Neuronal stem cell (in vitro differentiated cells): ENCODE results near the gene SSBP2.

Experiments
- DNase-seq: peaks from one replicate; pipeline ENCODE4 v3.0.0-alpha.2; 2013; ENCODE audit warnings: low spot score
- H2AFZ ChIP-seq: one replicate; pipeline ENCODE4 v1.6.1; 2013; ENCODE audit warnings: mild to moderate bottlenecking, low read length, inconsistent platforms
- H2AK5ac ChIP-seq: 2 replicates; pipeline ENCODE4 v1.6.1; 2013; ENCODE audit warnings: low read depth, mild to moderate bottlenecking, inconsistent platforms, low read length, moderate library complexity, mixed read lengths
- H2BK120ac ChIP-seq: 2 replicates; pipeline ENCODE4 v1.6.1; 2013; ENCODE audit warnings: low read depth, mild to moderate bottlenecking, inconsistent platforms, low read length, moderate library complexity, mixed read lengths
- H2BK12ac ChIP-seq: one replicate; pipeline ENCODE4 v1.6.1; 2013; ENCODE audit warnings: low read length, inconsistent platforms
- H2BK15ac ChIP-seq: 2 replicates; pipeline ENCODE4 v1.6.1; 2013; ENCODE audit warnings: mild to moderate bottlenecking, low read length, inconsistent platforms, mixed read lengths
- H2BK5ac ChIP-seq: one replicate; pipeline ENCODE4 v1.6.1; 2013; ENCODE audit warnings: inconsistent platforms, mild to moderate bottlenecking, low read length, moderate library complexity
- H3K14ac ChIP-seq: one replicate; pipeline ENCODE4 v1.6.1; 2013; ENCODE audit warnings: low read length, inconsistent platforms
- H3K18ac ChIP-seq: 2 replicates; pipeline ENCODE4 v1.6.1; 2013; ENCODE audit warnings: low read length, inconsistent platforms
- H3K23ac ChIP-seq: 2 replicates; pipeline ENCODE4 v1.6.1; 2013; ENCODE audit warnings: low read depth, mild to moderate bottlenecking, mixed read lengths, low read length, inconsistent platforms; ENCODE audit not compliant: poor library complexity
- H3K27ac ChIP-seq: replicated peaks from 3 replicates; pipeline ENCODE4 v1.5.1; 2013; ENCODE audit warnings: low read length, inconsistent platforms
- H3K27me3 ChIP-seq, 3 experiments: 2 replicates each; pipeline ENCODE4 v1.6.1; 2013; ENCODE audit warnings: low read length in 3 of 3, mild to moderate bottlenecking in 2 of 3, inconsistent platforms in 1 of 3, low read depth in 1 of 3, mixed read lengths in 1 of 3, moderate library complexity in 1 of 3; ENCODE audit not compliant: control insufficient read depth in 3 of 3, insufficient read depth in 3 of 3
- H3K36me3 ChIP-seq, 2 donors: replicated peaks in 1 of 2; 2 replicates each; pipeline ENCODE4 v1.6.1; 2013; ENCODE audit warnings: low read length in 2 of 2; ENCODE audit not compliant: control insufficient read depth in 2 of 2, insufficient read depth in 2 of 2
- H3K4ac ChIP-seq: 2 replicates; pipeline ENCODE4 v1.6.1; 2013; ENCODE audit warnings: inconsistent platforms, mild to moderate bottlenecking, low read length, moderate library complexity
- H3K4me1 ChIP-seq, 2 donors: 1 replicate in 1 of 2; 2 replicates in 1 of 2; pipeline ENCODE4 v1.6.1; 2013; ENCODE audit warnings: low read length in 2 of 2, low read depth in 1 of 2; ENCODE audit not compliant: control insufficient read depth in 2 of 2, insufficient read depth in 1 of 2
- H3K4me2 ChIP-seq: one replicate; pipeline ENCODE4 v1.6.1; 2013; ENCODE audit warnings: mild to moderate bottlenecking, low read length, inconsistent platforms; ENCODE audit not compliant: insufficient read depth, poor library complexity, severe bottlenecking
- H3K4me3 ChIP-seq, 2 donors: 2 replicates each; pipeline ENCODE4 v1.5.1; 2013; ENCODE audit warnings: low read length in 2 of 2, mild to moderate bottlenecking in 2 of 2, inconsistent platforms in 1 of 2, moderate library complexity in 1 of 2
- H3K79me1 ChIP-seq: one replicate; pipeline ENCODE4 v1.6.1; 2013; ENCODE audit warnings: low read depth, mild to moderate bottlenecking, inconsistent platforms, low read length, moderate library complexity
- H3K9ac ChIP-seq: one replicate; pipeline ENCODE4 v1.6.1; 2013; ENCODE audit warnings: mild to moderate bottlenecking, low read depth, low read length, inconsistent platforms; ENCODE audit not compliant: poor library complexity
- H3K9me3 ChIP-seq, 2 donors: replicated peaks in 1 of 2; 2 replicates each; pipeline versions ENCODE3 to v1.6.1; 2013; ENCODE audit warnings: low read length in 2 of 2, mild to moderate bottlenecking in 2 of 2, inconsistent platforms in 1 of 2, low read depth in 1 of 2, mixed read lengths in 1 of 2, moderate library complexity in 1 of 2; ENCODE audit not compliant: control insufficient read depth in 2 of 2, insufficient read depth in 1 of 2
- H4K8ac ChIP-seq: one replicate; pipeline ENCODE4 v1.6.1; 2013; ENCODE audit warnings: low read depth, mild to moderate bottlenecking, inconsistent platforms, low read length, moderate library complexity
- H4K91ac ChIP-seq: one replicate; pipeline ENCODE4 v1.6.1; 2013; ENCODE audit warnings: low read length, low read depth, mild to moderate bottlenecking, inconsistent platforms; ENCODE audit not compliant: poor library complexity
- WGBS, 2 donors: extraction: QIAGEN DNeasy Blood & Tissue Kit; methylation state at CpG; one replicate each; pipeline ENCODE4 v1.1.7; 2013; ENCODE audit warnings: missing lambda C conversion rate in 2 of 2, mixed read lengths in 1 of 2; ENCODE audit not compliant: insufficient read length in 2 of 2, insufficient replicate concordance in 1 of 2; ENCODE audit errors: extremely low coverage in 2 of 2; 5-methylcytosine and 5-hydroxymethylcytosine counted together

Gene SSBP2

DNA sequence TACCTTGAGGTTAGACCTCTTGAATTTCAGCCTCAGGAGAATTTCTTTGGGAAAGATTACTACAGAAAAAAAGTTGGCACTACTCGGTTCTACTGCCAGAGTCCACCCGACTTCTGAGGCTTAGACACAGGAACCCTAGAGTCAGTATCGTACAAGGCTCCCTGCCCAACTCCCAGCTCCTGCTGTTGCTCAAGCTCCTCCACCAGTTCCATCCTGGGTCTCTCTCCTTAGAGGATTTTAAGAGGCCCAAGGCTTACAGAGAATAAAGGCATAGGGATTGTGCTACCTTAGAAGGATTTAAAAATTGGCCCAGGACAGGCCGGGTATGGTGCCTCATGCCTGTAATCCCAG is 29.0 kb upstream of the SSBP2 start:
- Histone ChIP-seq H3K27me3 (no peaks in the 10 kb centered on the region), H3K9me3 (no peaks in the 10 kb centered on the region), H2BK12ac (no peak overlapping the region), H2AK5ac (no peak overlapping the region), H4K8ac (no peak overlapping the region), H3K4ac (no peak overlapping the region), H2AFZ (peak overlapping the region; percentile 83), H3K27ac (no peak overlapping the region), H3K23ac (no peak overlapping the region), H3K9ac (no peak overlapping the region), H3K4me3 (no peak overlapping the region), H3K36me3 (no peaks in the 10 kb centered on the region), H3K18ac (no peak overlapping the region), H4K91ac (no peak overlapping the region), H3K14ac (no peak overlapping the region), H2BK120ac (no peak overlapping the region), H3K4me1 (peaks cover 0 to 11% of the 10 kb centered on the region in 2 donors), H3K79me1 (no peaks in the 10 kb centered on the region), H2BK5ac (no peak overlapping the region), H2BK15ac (no peak overlapping the region), H3K4me2 (no peak overlapping the region)
- WGBS, 2 donors: no CpG with 5 or more reads among the region's 4 CpGs
- DNase-seq: no peak

DNA sequence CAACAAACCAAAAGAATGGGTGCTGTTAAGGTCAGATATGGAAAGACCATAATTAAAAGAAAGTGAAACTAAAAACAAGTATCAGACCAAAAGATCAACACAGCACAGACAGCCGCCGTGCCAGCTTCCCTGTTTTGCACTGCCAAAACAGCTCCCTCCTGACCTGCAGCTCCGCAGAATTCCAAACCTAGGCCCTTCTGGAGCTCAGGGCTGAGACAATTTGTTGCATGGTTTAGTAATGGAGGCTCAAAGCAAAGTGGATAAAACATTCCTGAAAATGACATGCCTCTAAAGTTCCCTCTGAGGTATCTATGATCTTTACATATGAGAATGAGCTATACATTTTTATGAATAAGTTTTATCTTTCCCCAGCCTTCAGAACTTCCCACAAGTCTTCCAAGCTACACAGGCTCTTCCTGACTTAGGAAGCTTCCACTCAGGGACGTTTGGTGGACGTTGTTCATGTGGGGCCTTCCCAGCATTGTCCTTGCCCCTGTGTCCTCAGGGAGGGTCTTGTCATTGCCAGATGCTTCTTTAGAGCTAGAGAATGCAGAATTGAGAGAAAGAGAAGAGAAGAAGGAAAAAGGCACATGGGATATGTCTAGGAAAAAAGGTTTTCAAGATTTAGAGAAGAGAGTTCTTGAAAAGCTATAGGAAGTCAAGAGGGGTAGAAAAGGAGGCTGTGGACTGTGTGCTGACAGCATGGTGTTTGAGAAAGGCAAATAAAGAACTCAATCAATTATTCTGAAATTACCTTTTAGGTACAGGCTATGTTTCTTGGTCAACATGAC is 28.4 kb upstream of the SSBP2 start:
- Histone ChIP-seq H3K14ac (no peak overlapping the region), H4K8ac (no peak overlapping the region), H2BK120ac (no peak overlapping the region), H4K91ac (no peak overlapping the region), H3K4me3 (no peak overlapping the region), H3K4me1 (peaks cover 0 to 11% of the 10 kb centered on the region in 2 donors), H2AFZ (peak overlapping the region; percentile 83), H3K9me3 (no peaks in the 10 kb centered on the region), H3K18ac (no peak overlapping the region), H2BK5ac (no peak overlapping the region), H3K36me3 (no peaks in the 10 kb centered on the region), H3K79me1 (no peaks in the 10 kb centered on the region), H3K9ac (no peak overlapping the region), H2BK12ac (no peak overlapping the region), H3K27me3 (no peaks in the 10 kb centered on the region), H2BK15ac (no peak overlapping the region), H3K4me2 (no peak overlapping the region), H3K27ac (no peak overlapping the region), H3K23ac (no peak overlapping the region), H2AK5ac (no peak overlapping the region), H3K4ac (no peak overlapping the region)
- WGBS, 2 donors: no CpG with 5 or more reads among the region's 5 CpGs
- no peak for DNase-seq

DNA sequence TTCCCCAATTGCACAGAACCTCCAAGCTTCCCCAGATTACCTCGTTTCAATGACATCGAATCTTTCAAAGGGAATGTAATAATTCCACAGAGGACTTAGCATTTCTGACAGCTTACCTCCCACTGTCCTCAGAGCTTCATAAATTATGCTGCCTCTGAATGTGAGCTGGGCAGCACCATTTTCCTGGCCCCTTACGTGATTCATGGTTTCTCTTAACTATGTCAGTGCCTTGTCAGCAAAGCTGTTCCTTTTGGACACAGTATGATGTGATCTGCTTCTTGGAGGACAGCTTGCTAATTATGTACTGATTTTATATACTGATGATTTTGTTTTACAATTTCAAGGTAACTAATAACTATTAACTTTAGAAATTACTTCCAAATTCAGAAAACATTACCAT is 27.7 kb upstream of the SSBP2 start:
- Histone ChIP-seq H3K4me1 (peaks cover 0 to 11% of the 10 kb centered on the region in 2 donors), H3K14ac (no peak overlapping the region), H3K23ac (no peak overlapping the region), H2AFZ (peak overlapping the region; percentile 83), H3K18ac (no peak overlapping the region), H3K27ac (no peak overlapping the region), H4K91ac (no peak overlapping the region), H3K4me2 (no peak overlapping the region), H2BK120ac (no peak overlapping the region), H2BK15ac (no peak overlapping the region), H3K79me1 (no peaks in the 10 kb centered on the region), H4K8ac (no peak overlapping the region), H3K27me3 (no peaks in the 10 kb centered on the region), H3K4me3 (no peak overlapping the region), H3K9ac (no peak overlapping the region), H3K4ac (no peak overlapping the region), H3K36me3 (no peaks in the 10 kb centered on the region), H2AK5ac (no peak overlapping the region), H2BK5ac (no peak overlapping the region), H3K9me3 (no peaks in the 10 kb centered on the region), H2BK12ac (no peak overlapping the region)
- no peak for DNase-seq
- WGBS, 2 donors: no CpG with 5 or more reads among the region's 3 CpGs

DNA sequence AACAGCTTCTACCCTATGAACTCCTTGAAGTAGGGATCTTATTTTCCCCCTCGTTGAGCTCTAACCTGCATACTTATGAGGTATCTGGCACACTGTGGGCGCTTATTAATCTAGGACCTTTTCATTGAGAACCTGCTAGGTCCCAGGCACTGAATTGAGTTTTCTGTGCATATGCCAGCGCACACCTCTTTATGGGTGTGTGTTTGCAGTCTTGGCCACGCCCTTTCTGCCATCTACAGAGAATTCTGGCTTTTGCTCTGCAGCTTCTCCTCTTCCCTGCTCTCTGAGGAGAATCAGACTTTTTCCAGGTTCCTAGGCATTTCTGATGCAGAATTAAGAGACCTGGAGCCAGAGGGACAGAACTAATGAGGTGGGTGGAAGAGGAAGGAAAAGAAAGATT is 25.4 kb upstream of the SSBP2 start:
- no peak overlapping the region for H3K27ac ChIP-seq
- DNase-seq: no peak

More for the DNA sequence above, 25.4 kb upstream of the SSBP2 start:
- Histone ChIP-seq H2AK5ac (no peak overlapping the region), H2BK120ac (no peak overlapping the region), H4K8ac (no peak overlapping the region), H3K23ac (no peak overlapping the region), H3K14ac (no peak overlapping the region), H2BK12ac (no peak overlapping the region), H3K18ac (no peak overlapping the region), H2AFZ (no peak overlapping the region), H3K9ac (no peak overlapping the region), H3K79me1 (no peaks in the 10 kb centered on the region), H3K9me3 (peaks cover 0 to 1% of the 10 kb centered on the region in 2 donors), H3K4ac (no peak overlapping the region), H3K4me1 (peaks cover 0 to 11% of the 10 kb centered on the region in 2 donors), H3K4me2 (no peak overlapping the region), H2BK5ac (no peak overlapping the region), H2BK15ac (no peak overlapping the region), H3K36me3 (no peaks in the 10 kb centered on the region), H4K91ac (no peak overlapping the region), H3K27me3 (no peaks in the 10 kb centered on the region), H3K4me3 (no peak overlapping the region)
- WGBS, 2 donors: no CpG with 5 or more reads among the region's 4 CpGs
